GM19324 (cell line): ENCODE data around the gene PLEKHM2.

Experiments used
- ATAC-seq: cut with Tn5 transposase; IDR thresholded peaks from one replicate; pipeline ENCODE4 v1.9.1; 2021; ENCODE audit warnings: mild to moderate bottlenecking, moderate library complexity; ENCODE audit not compliant: unreplicated experiment, low FRiP score

The PLEKHM2 gene

GRCh38 chr1:15755646-15756040, 71.5 kb downstream of the PLEKHM2 start:
- ATAC-seq = no peak

- ATAC-seq = no peak
These were observed 72.3 kb downstream of the PLEKHM2 start for GRCh38 chr1:15756143-15757015.

- ATAC-seq = no peak
These were observed 73.0 kb downstream of the PLEKHM2 start for GRCh38 chr1:15757016-15757543.

GRCh38 chr1:15757575-15758342, 73.6 kb downstream of the PLEKHM2 start:
- no peak for ATAC-seq

GRCh38 chr1:15758343-15758931, 74.3 kb downstream of the PLEKHM2 start, which contains the start of gene FBLIM1:
Gene FBLIM1 (plus strand): TSS chr1:15758795. CDS start chr1:15764984, 6,189 bp downstream.
- no peak for ATAC-seq

GRCh38 chr1:15758953-15759661, 75.0 kb downstream of the PLEKHM2 start:
- ATAC-seq = no peak

GRCh38 chr1:15760520-15761211, 76.5 kb downstream of the PLEKHM2 start:
- no peak for ATAC-seq

- no peak for ATAC-seq
These were observed 77.4 kb downstream of the PLEKHM2 start for GRCh38 chr1:15761366-15762128.

- ATAC-seq = no peak
These were observed 78.4 kb downstream of the PLEKHM2 start for GRCh38 chr1:15762546-15762945.

- no peak for ATAC-seq
These were observed 80.2 kb downstream of the PLEKHM2 start for GRCh38 chr1:15764269-15764764.

- ATAC-seq = no peak
These were observed 80.8 kb downstream of the PLEKHM2 start for GRCh38 chr1:15764890-15765289.

GRCh38 chr1:15765495-15766194, 81.5 kb downstream of the PLEKHM2 start:
- no peak for ATAC-seq

GRCh38 chr1:15767941-15768340, 83.8 kb downstream of the PLEKHM2 start:
- no peak for ATAC-seq

- no peak for ATAC-seq
These were observed 84.3 kb downstream of the PLEKHM2 start for GRCh38 chr1:15768388-15768787.

- ATAC-seq = no peak
These were observed 86.3 kb downstream of the PLEKHM2 start for GRCh38 chr1:15770313-15770962.

GRCh38 chr1:15771836-15772515, 87.9 kb downstream of the PLEKHM2 start:
- ATAC-seq = no peak

- ATAC-seq = no peak
These were observed 91.6 kb downstream of the PLEKHM2 start for GRCh38 chr1:15775706-15776105.
